ENCODE results near the gene SOX30. TPM values are rescaled to one million over a fixed set of nuclear protein-coding genes. Genes with fewer than 3 reads are reported as not detected.

SOX30 gene
- total RNA-seq, 6 experiments from 2014 or later: 0.09 to 0.19 (median 0.12) TPM; not detected in 2

GRCh38 chr5:157672976-157673375, 20.7 kb upstream of the SOX30 start:
- Mint-ChIP-seq H3K27me3 (ENCODE audit: insufficient read depth) (peaks cover 5% of the 10 kb centered on the region), H3K36me3 (ENCODE audit: low read depth) (no peaks in the 10 kb centered on the region), H3K4me1 (ENCODE audit: low read depth) (peaks cover 27% of the 10 kb centered on the region), H3K9me3 (no peaks in the 10 kb centered on the region), H3K4me3 (no peak overlapping the region), H3K27ac (no peak overlapping the region)
- DNase-seq: no peak
- TF ChIP-seq, protein P1, sequence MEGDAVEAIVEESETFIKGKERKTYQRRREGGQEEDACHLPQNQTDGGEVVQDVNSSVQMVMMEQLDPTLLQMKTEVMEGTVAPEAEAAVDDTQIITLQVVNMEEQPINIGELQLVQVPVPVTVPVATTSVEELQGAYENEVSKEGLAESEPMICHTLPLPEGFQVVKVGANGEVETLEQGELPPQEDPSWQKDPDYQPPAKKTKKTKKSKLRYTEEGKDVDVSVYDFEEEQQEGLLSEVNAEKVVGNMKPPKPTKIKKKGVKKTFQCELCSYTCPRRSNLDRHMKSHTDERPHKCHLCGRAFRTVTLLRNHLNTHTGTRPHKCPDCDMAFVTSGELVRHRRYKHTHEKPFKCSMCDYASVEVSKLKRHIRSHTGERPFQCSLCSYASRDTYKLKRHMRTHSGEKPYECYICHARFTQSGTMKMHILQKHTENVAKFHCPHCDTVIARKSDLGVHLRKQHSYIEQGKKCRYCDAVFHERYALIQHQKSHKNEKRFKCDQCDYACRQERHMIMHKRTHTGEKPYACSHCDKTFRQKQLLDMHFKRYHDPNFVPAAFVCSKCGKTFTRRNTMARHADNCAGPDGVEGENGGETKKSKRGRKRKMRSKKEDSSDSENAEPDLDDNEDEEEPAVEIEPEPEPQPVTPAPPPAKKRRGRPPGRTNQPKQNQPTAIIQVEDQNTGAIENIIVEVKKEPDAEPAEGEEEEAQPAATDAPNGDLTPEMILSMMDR (IDR thresholded peaks at IDR 0.05): no peak

- Mint-ChIP-seq H3K9me3 (no peaks in the 10 kb centered on the region), H3K36me3 (ENCODE audit: low read depth) (no peaks in the 10 kb centered on the region), H3K4me3 (peak overlapping the region; percentile 92), H3K4me1 (ENCODE audit: low read depth) (peaks cover 27% of the 10 kb centered on the region), H3K27me3 (ENCODE audit: insufficient read depth) (peaks cover 5% of the 10 kb centered on the region), H3K27ac (peak overlapping the region; percentile 92)
- no peak for DNase-seq
- TF ChIP-seq, protein P1 (IDR thresholded peaks at IDR 0.05): 0 out of 2 replicates have a peak, but pooled peaks have one; percentile 11
These were observed 19.5 kb upstream of the SOX30 start for GRCh38 chr5:157671592-157672330.

GRCh38 chr5:157670662-157671591, 18.7 kb upstream of the SOX30 start, which contains the start of gene C5orf52:
C5orf52 (plus strand) TSS chr5:157671533; CDS start chr5:157671615, 82 bp downstream.
- Mint-ChIP-seq H3K36me3 (ENCODE audit: low read depth) (no peaks in the 10 kb centered on the region), H3K4me3 (peak within 1 kb of the TSS; percentile 92), H3K4me1 (ENCODE audit: low read depth) (peaks cover 29% of the 10 kb centered on the region), H3K27ac (peak within 1 kb of the TSS; percentile 92), H3K27me3 (ENCODE audit: insufficient read depth) (peaks cover 5% of the 10 kb centered on the region), H3K9me3 (no peaks in the 10 kb centered on the region)
- DNase-seq: peak; percentile 7
- TF ChIP-seq, protein P1 (IDR thresholded peaks at IDR 0.05): no peak

GRCh38 chr5:157669701-157670097, 17.5 kb upstream of the SOX30 start:
- H3K4me1 Mint-ChIP-seq (ENCODE audit: low read depth): peaks cover 39% of the 10 kb centered on the region

DNA sequence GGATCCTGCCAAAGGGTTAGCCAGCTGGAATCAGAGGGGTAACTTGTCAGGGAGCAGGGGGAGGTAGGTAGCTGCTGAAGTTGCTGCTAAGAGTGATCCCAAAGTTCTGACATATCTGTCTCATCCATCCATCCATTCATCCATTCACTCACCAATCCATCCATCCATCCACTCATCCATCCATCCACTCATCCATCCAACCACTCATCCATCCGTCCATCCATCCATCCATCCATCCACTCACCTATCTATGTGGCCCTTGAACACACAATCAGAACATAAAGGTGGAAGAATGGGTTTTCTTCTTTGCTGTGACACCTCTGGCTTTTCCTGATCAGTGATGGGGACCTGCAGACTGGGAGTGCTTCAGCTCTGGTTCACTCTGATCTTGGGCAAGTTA, 16.1 kb upstream of the SOX30 start:
- no peak for DNase-seq
- Mint-ChIP-seq H3K27me3 (ENCODE audit: insufficient read depth) (peaks cover 5% of the 10 kb centered on the region), H3K36me3 (ENCODE audit: low read depth) (no peaks in the 10 kb centered on the region), H3K9me3 (no peaks in the 10 kb centered on the region), H3K27ac (no peak overlapping the region), H3K4me3 (no peak overlapping the region), H3K4me1 (ENCODE audit: low read depth) (peaks cover 39% of the 10 kb centered on the region)
- TF ChIP-seq, protein P1 (IDR thresholded peaks at IDR 0.05): no peak

More at GRCh38 chr5:157669701-157670097, 17.5 kb upstream of the SOX30 start:
- H3K27ac Mint-ChIP-seq: peak overlapping the region; percentile 92
- peak overlapping the region; percentile 92 for H3K4me3 Mint-ChIP-seq
- peaks cover 5% of the 10 kb centered on the region for H3K27me3 Mint-ChIP-seq (ENCODE audit: insufficient read depth)
- H3K9me3 Mint-ChIP-seq: no peaks in the 10 kb centered on the region
- TF ChIP-seq, protein P1 (IDR thresholded peaks at IDR 0.05): no peak
- H3K36me3 Mint-ChIP-seq (ENCODE audit: low read depth): no peaks in the 10 kb centered on the region
- DNase-seq: no peak
